H54 (cell line): ENCODE results near the gene FAM20A.
"Not testable (repeated sequence)": the region's sequence is repeated elsewhere in the genome, so short reads cannot be mapped to it uniquely, and the experiment has no call there.

Source experiments
- DNase-seq: peaks from one replicate; pipeline ENCODE4 v3.0.0; 2011; ENCODE audit warnings: low spot score, mixed read lengths; ENCODE audit not compliant: insufficient read length
- FAIRE-seq: peaks from 3 replicates; lab custom pipeline; 2011; peaks lifted over from hg19 to GRCh38; lab: Jason Lieb, UNC
- POLR2A ChIP-seq: IDR thresholded peaks from 2 replicates; pipeline ENCODE4 v1.6.1; 2011; ENCODE audit warnings: low read depth, mild to moderate bottlenecking, low read length

Gene FAM20A

GRCh38 chr17:68589086-68589485 is 12.1 kb downstream of the FAM20A start:
- FAIRE-seq = no peak
- TF ChIP-seq POLR2A = no peak
- DNase-seq = no peak

- DNase-seq = no peak
- FAIRE-seq = no peak
- no peak for TF ChIP-seq POLR2A
Observed at GRCh38 chr17:68588362-68588761, 12.8 kb downstream of the FAM20A start.

- no peak for DNase-seq
- FAIRE-seq = no peak
- TF ChIP-seq POLR2A = no peak
Observed at GRCh38 chr17:68587847-68588246, 13.3 kb downstream of the FAM20A start.

GRCh38 chr17:68587026-68587425 is 14.1 kb downstream of the FAM20A start:
- no peak for TF ChIP-seq POLR2A
- DNase-seq (no peak), FAIRE-seq (no peak)

- DNase-seq = no peak
- no peak for TF ChIP-seq POLR2A
- no peak for FAIRE-seq
Observed at GRCh38 chr17:68585643-68586042, 15.5 kb downstream of the FAM20A start.

- DNase-seq (no peak), FAIRE-seq (no peak)
- TF ChIP-seq POLR2A = no peak
Observed at GRCh38 chr17:68584581-68585303, 16.4 kb downstream of the FAM20A start.

- DNase-seq, FAIRE-seq: not testable (repeated sequence)
Observed at GRCh38 chr17:68582867-68583266, 18.3 kb downstream of the FAM20A start.

- no peak for FAIRE-seq
Observed at GRCh38 chr17:68581863-68582645, 19.1 kb downstream of the FAM20A start.

GRCh38 chr17:68580236-68580770 is 20.9 kb downstream of the FAM20A start:
- TF ChIP-seq POLR2A = no peak
- DNase-seq (no peak), FAIRE-seq (no peak)

More at GRCh38 chr17:68581863-68582645, 19.1 kb downstream of the FAM20A start:
- DNase-seq = no peak
- TF ChIP-seq POLR2A = no peak

- DNase-seq (no peak), FAIRE-seq (no peak)
- no peak for TF ChIP-seq POLR2A
Observed at GRCh38 chr17:68579194-68579927, 21.8 kb downstream of the FAM20A start.

- TF ChIP-seq POLR2A = no peak
- FAIRE-seq (no peak), DNase-seq (no peak)
Observed at GRCh38 chr17:68578236-68578635, 22.9 kb downstream of the FAM20A start.

- FAIRE-seq (no peak), DNase-seq (no peak)
- TF ChIP-seq POLR2A = no peak
Observed at GRCh38 chr17:68577497-68577821, 23.7 kb downstream of the FAM20A start.

- FAIRE-seq (no peak), DNase-seq (no peak)
- TF ChIP-seq POLR2A = no peak
Observed at GRCh38 chr17:68576811-68577496, 24.2 kb downstream of the FAM20A start.
